ENCODE measurements around the gene BTN3A1. TPM values are rescaled to one million over a fixed set of nuclear protein-coding genes. Genes with fewer than 3 reads are reported as not detected.

The BTN3A1 gene
- total RNA-seq, 3 donors from 2014 or later (not counting 1 experiment from before 2014, with no cell fraction given) = 285 to 373 (median 348) TPM

DNA sequence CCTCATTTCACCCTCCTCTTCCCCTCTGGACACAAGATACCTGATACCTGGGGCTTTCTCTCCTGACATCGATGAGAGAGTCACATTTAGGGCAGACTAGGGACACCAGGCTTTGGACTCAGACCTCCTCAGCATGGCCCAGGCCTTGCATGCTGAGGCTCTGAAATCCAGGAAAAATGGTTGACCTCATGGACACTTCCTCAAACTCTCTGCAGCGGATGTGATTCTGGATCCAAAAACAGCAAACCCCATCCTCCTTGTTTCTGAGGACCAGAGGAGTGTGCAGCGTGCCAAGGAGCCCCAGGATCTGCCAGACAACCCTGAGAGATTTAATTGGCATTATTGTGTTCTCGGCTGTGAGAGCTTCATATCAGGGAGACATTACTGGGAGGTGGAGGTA is 10.9 kb downstream of the BTN3A1 start:
- ATAC-seq (no peak), DNase-seq (no peak)
- Histone ChIP-seq H3K4me1 (ENCODE audit: control insufficient read depth, insufficient read depth, low read length) (peaks cover under 1% of the 10 kb centered on the region), H3K9me3 (ENCODE audit: control insufficient read depth, insufficient read depth, low read length) (no peaks in the 10 kb centered on the region), H3K4me3 (ENCODE audit: low read length) (no peak overlapping the region), H3K27me3 (ENCODE audit: control insufficient read depth, insufficient read depth, low read length) (no peaks in the 10 kb centered on the region), H3K27ac (ENCODE audit: low read length) (no peak overlapping the region), H3K36me3 (ENCODE audit: control insufficient read depth, insufficient read depth, low read length) (peaks cover 60% of the 10 kb centered on the region)
- peaks cover 34% of the 10 kb centered on the region for H3K36me3 Mint-ChIP-seq
- WGBS (ENCODE audit: insufficient coverage) = 97% methylated on average over 4 of the region's 4 CpGs
- intact Hi-C loops (cut with micrococcal nuclease) = no loop called here
- H3K9me3 Mint-ChIP-seq = no peaks in the 10 kb centered on the region
- no peak overlapping the region for H3K4me3 Mint-ChIP-seq
- no peaks in the 10 kb centered on the region for H3K27me3 Mint-ChIP-seq (ENCODE audit: low read depth in 2 of 2)
- peaks cover 14 to 16% of the 10 kb centered on the region in 2 donors for H3K4me1 Mint-ChIP-seq
- TF ChIP-seq, protein P1, sequence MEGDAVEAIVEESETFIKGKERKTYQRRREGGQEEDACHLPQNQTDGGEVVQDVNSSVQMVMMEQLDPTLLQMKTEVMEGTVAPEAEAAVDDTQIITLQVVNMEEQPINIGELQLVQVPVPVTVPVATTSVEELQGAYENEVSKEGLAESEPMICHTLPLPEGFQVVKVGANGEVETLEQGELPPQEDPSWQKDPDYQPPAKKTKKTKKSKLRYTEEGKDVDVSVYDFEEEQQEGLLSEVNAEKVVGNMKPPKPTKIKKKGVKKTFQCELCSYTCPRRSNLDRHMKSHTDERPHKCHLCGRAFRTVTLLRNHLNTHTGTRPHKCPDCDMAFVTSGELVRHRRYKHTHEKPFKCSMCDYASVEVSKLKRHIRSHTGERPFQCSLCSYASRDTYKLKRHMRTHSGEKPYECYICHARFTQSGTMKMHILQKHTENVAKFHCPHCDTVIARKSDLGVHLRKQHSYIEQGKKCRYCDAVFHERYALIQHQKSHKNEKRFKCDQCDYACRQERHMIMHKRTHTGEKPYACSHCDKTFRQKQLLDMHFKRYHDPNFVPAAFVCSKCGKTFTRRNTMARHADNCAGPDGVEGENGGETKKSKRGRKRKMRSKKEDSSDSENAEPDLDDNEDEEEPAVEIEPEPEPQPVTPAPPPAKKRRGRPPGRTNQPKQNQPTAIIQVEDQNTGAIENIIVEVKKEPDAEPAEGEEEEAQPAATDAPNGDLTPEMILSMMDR (IDR thresholded peaks at IDR 0.05) = no peak
- H3K27ac Mint-ChIP-seq = peak overlapping the region; percentile 81

DNA sequence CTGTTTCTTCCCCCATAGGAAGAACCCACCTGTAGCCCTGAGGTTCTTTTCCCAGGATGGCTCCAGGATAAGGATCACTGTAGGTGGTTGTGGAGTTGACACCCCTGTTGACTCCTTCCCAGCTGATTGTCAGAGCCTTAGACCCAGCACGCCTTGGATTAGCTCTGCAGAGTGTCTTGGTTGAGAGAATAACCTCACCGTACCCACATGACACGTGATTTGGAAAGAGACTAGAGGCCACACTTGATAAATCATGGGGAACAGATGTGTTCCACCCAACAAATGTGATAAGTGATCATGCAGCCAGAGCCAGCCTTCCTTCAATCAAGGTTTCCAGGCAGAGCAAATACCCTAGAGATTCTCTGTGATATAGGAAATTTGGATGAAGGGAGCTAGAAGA is 12.2 kb downstream of the BTN3A1 start:
- peaks cover 48% of the 10 kb centered on the region for H3K36me3 ChIP-seq (ENCODE audit: control insufficient read depth, insufficient read depth, low read length)
- intact Hi-C loops (cut with micrococcal nuclease) = no loop called here

DNA sequence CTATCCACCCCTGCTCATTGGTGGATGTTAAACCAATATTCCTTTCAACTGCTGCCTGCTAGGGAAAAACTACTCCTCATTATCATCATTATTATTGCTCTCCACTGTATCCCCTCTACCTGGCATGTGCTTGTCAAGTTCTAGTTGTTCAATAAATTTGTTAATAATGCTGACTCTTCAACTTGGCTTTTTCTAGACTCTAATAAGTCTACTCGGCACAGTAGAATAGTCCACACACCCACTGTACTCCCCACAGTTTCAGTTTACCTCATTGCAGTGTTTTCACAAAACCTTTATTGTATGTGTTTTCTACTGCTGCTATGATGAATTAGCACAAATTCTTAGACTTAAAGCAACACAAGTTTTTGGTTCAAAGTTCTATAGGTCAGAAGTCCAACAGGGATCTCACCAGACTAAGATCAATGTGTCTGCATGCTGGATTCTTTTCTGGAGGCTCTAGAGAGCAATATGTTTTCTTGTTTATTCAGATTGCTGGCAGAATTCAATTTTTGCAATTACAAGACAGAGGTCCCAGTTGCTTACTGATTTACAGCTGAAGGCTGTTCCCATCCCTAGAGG is 13.1 kb downstream of the BTN3A1 start:
- WGBS (ENCODE audit: insufficient coverage) = 100% methylated on average over 1 of the region's 1 CpG
- peaks cover 9 to 14% of the 10 kb centered on the region in 2 donors for H3K4me1 Mint-ChIP-seq

More for the DNA sequence above, 12.2 kb downstream of the BTN3A1 start:
- peaks cover 13 to 14% of the 10 kb centered on the region in 2 donors for H3K4me1 Mint-ChIP-seq
- Histone ChIP-seq H3K4me1 (ENCODE audit: control insufficient read depth, insufficient read depth, low read length) (no peaks in the 10 kb centered on the region), H3K4me3 (ENCODE audit: low read length) (no peak overlapping the region), H3K27me3 (ENCODE audit: control insufficient read depth, insufficient read depth, low read length) (no peaks in the 10 kb centered on the region), H3K27ac (ENCODE audit: low read length) (no peak overlapping the region), H3K9me3 (ENCODE audit: control insufficient read depth, insufficient read depth, low read length) (no peaks in the 10 kb centered on the region)
- ATAC-seq = no peak
- TF ChIP-seq, protein P1 (IDR thresholded peaks at IDR 0.05) = no peak
- no peaks in the 10 kb centered on the region for H3K27me3 Mint-ChIP-seq (ENCODE audit: low read depth in 2 of 2)
- no peak for DNase-seq
- peaks cover 32% of the 10 kb centered on the region for H3K36me3 Mint-ChIP-seq
- WGBS (ENCODE audit: insufficient coverage) = 91% methylated on average over 3 of the region's 3 CpGs
- peak overlapping the region; percentile 81 for H3K27ac Mint-ChIP-seq
- no peak overlapping the region for H3K4me3 Mint-ChIP-seq
- H3K9me3 Mint-ChIP-seq = no peaks in the 10 kb centered on the region

More for the DNA sequence above, 13.1 kb downstream of the BTN3A1 start:
- no peaks in the 10 kb centered on the region for H3K9me3 Mint-ChIP-seq
- Histone ChIP-seq H3K4me1 (ENCODE audit: control insufficient read depth, insufficient read depth, low read length) (no peaks in the 10 kb centered on the region), H3K9me3 (ENCODE audit: control insufficient read depth, insufficient read depth, low read length) (no peaks in the 10 kb centered on the region), H3K27ac (ENCODE audit: low read length) (no peak overlapping the region), H3K36me3 (ENCODE audit: control insufficient read depth, insufficient read depth, low read length) (peaks cover 40% of the 10 kb centered on the region), H3K27me3 (ENCODE audit: control insufficient read depth, insufficient read depth, low read length) (no peaks in the 10 kb centered on the region), H3K4me3 (ENCODE audit: low read length) (no peak overlapping the region)
- DNase-seq (no peak), ATAC-seq (no peak)
- H3K27ac Mint-ChIP-seq = peak overlapping the region; percentile 41 to 48
- TF ChIP-seq, protein P1 (IDR thresholded peaks at IDR 0.05) = no peak
- H3K27me3 Mint-ChIP-seq (ENCODE audit: low read depth in 2 of 2) = no peaks in the 10 kb centered on the region
- H3K4me3 Mint-ChIP-seq = no peak overlapping the region
- peaks cover 23% of the 10 kb centered on the region for H3K36me3 Mint-ChIP-seq
- intact Hi-C loops (cut with micrococcal nuclease) = no loop called here
